Measurements from ENCODE around the gene THEMIS.

DNA sequence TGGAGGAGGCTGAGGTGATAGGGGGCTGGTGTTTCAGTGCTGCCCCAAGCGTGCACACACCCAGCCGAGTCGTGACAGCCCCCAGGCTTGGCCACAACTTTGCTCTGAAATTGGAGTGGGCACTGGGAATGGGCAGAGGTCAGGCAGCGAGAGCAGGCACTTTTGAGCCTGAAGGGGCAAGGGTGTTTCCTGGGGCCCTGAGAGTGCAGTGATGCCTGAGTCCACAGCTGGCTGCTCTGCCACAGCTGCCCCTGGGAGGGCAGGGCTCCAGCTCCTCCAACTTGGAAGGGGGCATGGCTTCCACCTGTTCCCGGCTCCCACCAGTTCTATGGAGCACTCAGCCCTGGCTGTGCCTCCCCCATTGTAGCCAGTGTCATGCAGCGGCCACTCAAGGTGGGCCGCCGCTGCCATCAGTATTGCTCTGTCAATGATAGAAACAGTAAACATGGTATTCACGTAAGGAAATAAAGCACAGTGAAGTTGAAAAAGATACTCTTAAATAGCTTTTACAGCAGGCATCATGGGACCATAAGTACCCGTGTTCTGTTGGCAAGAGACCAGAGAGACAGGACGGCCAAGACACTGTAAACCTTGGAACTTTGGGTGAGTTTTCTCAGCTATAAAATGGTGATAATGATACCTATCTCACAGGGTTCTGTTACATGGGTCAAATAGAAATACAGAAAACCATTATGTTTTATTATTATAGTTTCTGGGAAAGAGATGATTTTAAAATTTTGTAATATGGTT is 108.9 kb downstream of the THEMIS start:
- TF ChIP-seq, protein P1, sequence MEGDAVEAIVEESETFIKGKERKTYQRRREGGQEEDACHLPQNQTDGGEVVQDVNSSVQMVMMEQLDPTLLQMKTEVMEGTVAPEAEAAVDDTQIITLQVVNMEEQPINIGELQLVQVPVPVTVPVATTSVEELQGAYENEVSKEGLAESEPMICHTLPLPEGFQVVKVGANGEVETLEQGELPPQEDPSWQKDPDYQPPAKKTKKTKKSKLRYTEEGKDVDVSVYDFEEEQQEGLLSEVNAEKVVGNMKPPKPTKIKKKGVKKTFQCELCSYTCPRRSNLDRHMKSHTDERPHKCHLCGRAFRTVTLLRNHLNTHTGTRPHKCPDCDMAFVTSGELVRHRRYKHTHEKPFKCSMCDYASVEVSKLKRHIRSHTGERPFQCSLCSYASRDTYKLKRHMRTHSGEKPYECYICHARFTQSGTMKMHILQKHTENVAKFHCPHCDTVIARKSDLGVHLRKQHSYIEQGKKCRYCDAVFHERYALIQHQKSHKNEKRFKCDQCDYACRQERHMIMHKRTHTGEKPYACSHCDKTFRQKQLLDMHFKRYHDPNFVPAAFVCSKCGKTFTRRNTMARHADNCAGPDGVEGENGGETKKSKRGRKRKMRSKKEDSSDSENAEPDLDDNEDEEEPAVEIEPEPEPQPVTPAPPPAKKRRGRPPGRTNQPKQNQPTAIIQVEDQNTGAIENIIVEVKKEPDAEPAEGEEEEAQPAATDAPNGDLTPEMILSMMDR (conservative IDR thresholded peaks at IDR 0.05 in 1 of 2, IDR thresholded peaks at IDR 0.05 in 1 of 2; ENCODE audit: extremely low read depth in 1 of 2, insufficient read depth in 1 of 2, low read depth in 1 of 2, low read length in 2 of 2) = no peak
- TF ChIP-seq EZH2 (IDR thresholded peaks at IDR 0.05; ENCODE audit: borderline replicate concordance, low read length) = no peak
